H9 (cell line): Measurements from ENCODE around the gene RAB1A. TPM values are rescaled to one million over a fixed set of nuclear protein-coding genes. Genes with fewer than 3 reads are reported as not detected.

Experiments used
- DNase-seq: peaks from one replicate; pipeline ENCODE4 v3.0.0-alpha.2; 2017
- H2AFZ ChIP-seq: one replicate; pipeline ENCODE4 v1.6.1; 2013; ENCODE audit warnings: mild to moderate bottlenecking, low read length, control low read depth, moderate library complexity
- H2AK5ac ChIP-seq: 2 replicates; pipeline ENCODE4 v1.6.1; 2013; ENCODE audit warnings: low read length, control low read depth, mixed read lengths; ENCODE audit not compliant: insufficient read length
- H2BK120ac ChIP-seq: one replicate; pipeline ENCODE4 v1.6.1; 2013; ENCODE audit warnings: low read depth, mild to moderate bottlenecking, low read length, control low read depth, inconsistent platforms; ENCODE audit not compliant: poor library complexity, severe bottlenecking
- H2BK12ac ChIP-seq: 2 replicates; pipeline ENCODE4 v1.6.1; 2013; ENCODE audit warnings: low read length, control low read depth, mixed read lengths, low read depth; ENCODE audit not compliant: insufficient read length
- H2BK15ac ChIP-seq: 2 replicates; pipeline ENCODE4 v1.6.1; 2013; ENCODE audit warnings: low read depth, low read length, control low read depth
- H2BK20ac ChIP-seq: one replicate; pipeline ENCODE4 v1.6.1; 2013; ENCODE audit warnings: low read depth, mild to moderate bottlenecking, low read length, control low read depth, inconsistent platforms; ENCODE audit not compliant: poor library complexity, severe bottlenecking
- H2BK5ac ChIP-seq: 2 replicates; pipeline ENCODE4 v1.6.1; 2013; ENCODE audit warnings: low read length, control low read depth, mixed read lengths; ENCODE audit not compliant: insufficient read length
- H3K14ac ChIP-seq: 2 replicates; pipeline ENCODE4 v1.6.1; 2013; ENCODE audit warnings: low read length, control low read depth; ENCODE audit not compliant: insufficient read depth
- H3K18ac ChIP-seq: 2 replicates; pipeline ENCODE4 v1.6.1; 2013; ENCODE audit warnings: low read depth, mild to moderate bottlenecking, mixed read lengths, low read length, control low read depth; ENCODE audit not compliant: insufficient read length
- H3K23ac ChIP-seq: 2 replicates; pipeline ENCODE4 v1.6.1; 2013; ENCODE audit warnings: low read length, control low read depth, mixed read lengths, low read depth; ENCODE audit not compliant: insufficient read length
- H3K23me2 ChIP-seq: 2 replicates; pipeline ENCODE4 v1.6.1; 2013; ENCODE audit warnings: low read depth, mild to moderate bottlenecking, mixed read lengths, low read length, control low read depth; ENCODE audit not compliant: insufficient read length, poor library complexity, severe bottlenecking
- H3K27ac ChIP-seq: 2 replicates; pipeline ENCODE4 v1.5.1; 2013; ENCODE audit warnings: low read length, control low read depth, mixed read lengths, low read depth; ENCODE audit not compliant: insufficient read length
- H3K27me3 ChIP-seq: 2 replicates; pipeline ENCODE4 v1.6.1; 2013; ENCODE audit warnings: low read length, control low read depth, inconsistent platforms; ENCODE audit not compliant: insufficient read depth
- H3K4ac ChIP-seq: 2 replicates; pipeline ENCODE4 v1.6.1; 2013; ENCODE audit warnings: low read depth, mild to moderate bottlenecking, control low read depth, inconsistent platforms, low read length, moderate library complexity
- H3K4me1 ChIP-seq: 2 replicates; pipeline ENCODE4 v1.6.1; 2013; ENCODE audit warnings: low read length, control low read depth, inconsistent platforms; ENCODE audit not compliant: insufficient read depth
- H3K4me2 ChIP-seq: 2 replicates; pipeline ENCODE4 v1.6.1; 2013; ENCODE audit warnings: low read length, control low read depth, mixed read lengths; ENCODE audit not compliant: insufficient read length, insufficient read depth
- H3K56ac ChIP-seq: 2 replicates; pipeline ENCODE4 v1.6.1; 2013; ENCODE audit warnings: low read depth, mild to moderate bottlenecking, mixed read lengths, low read length, control low read depth; ENCODE audit not compliant: insufficient read length
- H3K79me1 ChIP-seq: 2 replicates; pipeline ENCODE4 v1.6.1; 2013; ENCODE audit warnings: low read depth, mild to moderate bottlenecking, moderate library complexity, low read length, control low read depth, inconsistent platforms; ENCODE audit not compliant: insufficient read depth, poor library complexity, severe bottlenecking
- H3K79me2 ChIP-seq: 2 replicates; pipeline ENCODE4 v1.6.1; 2013; ENCODE audit warnings: low read length, control low read depth, inconsistent platforms; ENCODE audit not compliant: insufficient read depth
- H3K9ac ChIP-seq: 2 replicates; pipeline ENCODE4 v1.6.1; 2013; ENCODE audit warnings: low read length, control low read depth, mixed read lengths; ENCODE audit not compliant: insufficient read length; ENCODE audit errors: extremely low read depth
- H3K9me3 ChIP-seq: one replicate; pipeline ENCODE4 v1.6.1; 2013; ENCODE audit warnings: low read depth, low read length, inconsistent platforms; ENCODE audit not compliant: control insufficient read depth
- H3T11ph ChIP-seq: one replicate; pipeline ENCODE4 v1.6.1; 2013; ENCODE audit warnings: mild to moderate bottlenecking, low read length, control low read depth, inconsistent platforms
- H4K20me1 ChIP-seq: one replicate; pipeline ENCODE4 v1.6.1; 2013; ENCODE audit not compliant: control insufficient read depth, insufficient read length, insufficient read depth
- H4K5ac ChIP-seq: 2 replicates; pipeline ENCODE4 v1.6.1; 2013; ENCODE audit warnings: low read depth, mild to moderate bottlenecking, mixed read lengths, low read length, control low read depth; ENCODE audit not compliant: insufficient read length
- H4K8ac ChIP-seq: replicated peaks from 2 replicates; pipeline ENCODE4 v1.6.1; 2013; ENCODE audit warnings: low read length, control low read depth, mixed read lengths, low read depth; ENCODE audit not compliant: insufficient read length
- H4K91ac ChIP-seq: 2 replicates; pipeline ENCODE4 v1.6.1; 2013; ENCODE audit warnings: low read depth, mild to moderate bottlenecking, moderate library complexity, mixed read lengths, low read length, control low read depth; ENCODE audit not compliant: insufficient read length
- H3K27ac Mint-ChIP-seq, 3 experiments: 2 replicates in 2 of 3; 3 replicates in 1 of 3; pipeline ENCODE4 v1.8.0; 2020 to 2021; ENCODE audit warnings: mixed read lengths in 3 of 3, mild to moderate bottlenecking in 1 of 3, moderate library complexity in 1 of 3
- H3K27me3 Mint-ChIP-seq: 2 replicates; pipeline ENCODE4 v1.8.0; 2021; ENCODE audit warnings: low read depth, mild to moderate bottlenecking, moderate library complexity, mixed read lengths
- H3K36me3 Mint-ChIP-seq, 3 experiments: 2 replicates in 2 of 3; 3 replicates in 1 of 3; pipeline ENCODE4 v1.8.0; 2020 to 2021; ENCODE audit warnings: low read depth in 3 of 3, mixed read lengths in 3 of 3; ENCODE audit not compliant: insufficient read depth in 1 of 3
- H3K4me1 Mint-ChIP-seq, 2 experiments: 2 replicates each; pipeline ENCODE4 v1.8.0; 2020; ENCODE audit warnings: mixed read lengths in 2 of 2
- H3K4me3 Mint-ChIP-seq, 2 experiments: 2 replicates in 1 of 2; 3 replicates in 1 of 2; pipeline ENCODE4 v1.8.0; 2020 to 2021; ENCODE audit warnings: mild to moderate bottlenecking in 2 of 2, mixed read lengths in 2 of 2, moderate library complexity in 1 of 2
- H3K9me3 Mint-ChIP-seq, 2 experiments: 2 replicates in 1 of 2; 3 replicates in 1 of 2; pipeline ENCODE4 v1.8.0; 2020; ENCODE audit warnings: mild to moderate bottlenecking in 2 of 2, mixed read lengths in 2 of 2, moderate library complexity in 1 of 2
- WGBS: extraction: QIAGEN DNeasy Blood & Tissue Kit; methylation state at CpG from one replicate; pipeline ENCODE4 v1.1.7; 2013; ENCODE audit warnings: missing lambda C conversion rate, low lambda C conversion rate, mixed read lengths; ENCODE audit not compliant: insufficient read length; ENCODE audit errors: extremely low coverage; 5-methylcytosine and 5-hydroxymethylcytosine counted together
- total RNA-seq: library from RNA; stranded (reverse); gene quantifications from 2 replicates; pipeline ENCODE4 v1.2.1, GENCODE V29; 2021
- TF ChIP-seq, protein P1 (sequence below): fragments of 200-600 bp; sonication (generic); conservative IDR thresholded peaks from 3 replicates; pipeline ENCODE4 v1.8.0; 2021; ENCODE audit warnings: antibody characterized with exemption, mild to moderate bottlenecking

Gene RAB1A
- total RNA-seq, 1 experiment from 2014 or later, result 112 TPM

GRCh38 chr2:65159261-65159660 is 29.4 kb upstream of the RAB1A start:
- H2BK12ac ChIP-seq, result no peak overlapping the region

More at GRCh38 chr2:65159261-65159660, 29.4 kb upstream of the RAB1A start:
- H3T11ph ChIP-seq, result no peak overlapping the region
- H3K4me2 ChIP-seq, result no peak overlapping the region
- H3K14ac ChIP-seq, result no peak overlapping the region
- H3K27ac ChIP-seq, result no peak overlapping the region
- H2AK5ac ChIP-seq, result no peak overlapping the region
- H4K91ac ChIP-seq, result no peak overlapping the region
- no peak overlapping the region for H3K18ac ChIP-seq
- H3K4ac ChIP-seq, result no peak overlapping the region
- no peak overlapping the region for H2BK120ac ChIP-seq
- H3K79me1 ChIP-seq, result no peaks in the 10 kb centered on the region
- H4K5ac ChIP-seq, result no peak overlapping the region
- no peak overlapping the region for H2AFZ ChIP-seq
- no peak overlapping the region for H3K9ac ChIP-seq
- no peaks in the 10 kb centered on the region for H3K23me2 ChIP-seq
- no peaks in the 10 kb centered on the region for H3K9me3 Mint-ChIP-seq
- H3K4me1 ChIP-seq, result no peaks in the 10 kb centered on the region
- no peak overlapping the region for H2BK5ac ChIP-seq
- H3K27me3 Mint-ChIP-seq, result no peaks in the 10 kb centered on the region; the same call in 1 of the 2 replicates
- H3K36me3 Mint-ChIP-seq, result no peaks in the 10 kb centered on the region
- H3K4me3 Mint-ChIP-seq, result no peak overlapping the region
- no peak overlapping the region for H3K23ac ChIP-seq
- H3K27me3 ChIP-seq, result no peaks in the 10 kb centered on the region
- TF ChIP-seq, protein P1, sequence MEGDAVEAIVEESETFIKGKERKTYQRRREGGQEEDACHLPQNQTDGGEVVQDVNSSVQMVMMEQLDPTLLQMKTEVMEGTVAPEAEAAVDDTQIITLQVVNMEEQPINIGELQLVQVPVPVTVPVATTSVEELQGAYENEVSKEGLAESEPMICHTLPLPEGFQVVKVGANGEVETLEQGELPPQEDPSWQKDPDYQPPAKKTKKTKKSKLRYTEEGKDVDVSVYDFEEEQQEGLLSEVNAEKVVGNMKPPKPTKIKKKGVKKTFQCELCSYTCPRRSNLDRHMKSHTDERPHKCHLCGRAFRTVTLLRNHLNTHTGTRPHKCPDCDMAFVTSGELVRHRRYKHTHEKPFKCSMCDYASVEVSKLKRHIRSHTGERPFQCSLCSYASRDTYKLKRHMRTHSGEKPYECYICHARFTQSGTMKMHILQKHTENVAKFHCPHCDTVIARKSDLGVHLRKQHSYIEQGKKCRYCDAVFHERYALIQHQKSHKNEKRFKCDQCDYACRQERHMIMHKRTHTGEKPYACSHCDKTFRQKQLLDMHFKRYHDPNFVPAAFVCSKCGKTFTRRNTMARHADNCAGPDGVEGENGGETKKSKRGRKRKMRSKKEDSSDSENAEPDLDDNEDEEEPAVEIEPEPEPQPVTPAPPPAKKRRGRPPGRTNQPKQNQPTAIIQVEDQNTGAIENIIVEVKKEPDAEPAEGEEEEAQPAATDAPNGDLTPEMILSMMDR, result no peak
- no peak overlapping the region for H2BK20ac ChIP-seq
- H3K9me3 ChIP-seq, result no peaks in the 10 kb centered on the region
- no peaks in the 10 kb centered on the region for H4K20me1 ChIP-seq
- H2BK15ac ChIP-seq, result no peak overlapping the region
- no peaks in the 10 kb centered on the region for H3K79me2 ChIP-seq
- H4K8ac ChIP-seq, result no peak overlapping the region
- DNase-seq, result no peak
- no CpG with 5 or more reads among the region's 6 CpGs for WGBS
- no peak overlapping the region for H3K27ac Mint-ChIP-seq
- peaks cover 16 to 23% of the 10 kb centered on the region in 2 experiments for H3K4me1 Mint-ChIP-seq
- H3K56ac ChIP-seq, result no peak overlapping the region
